Measurements from ENCODE around the gene RGS1.

The RGS1 gene

GRCh38 chr1:192592981-192593708 lies 17.6 kb downstream of the RGS1 start:
- TF ChIP-seq CTCF (conservative IDR thresholded peaks at IDR 0.05; ENCODE audit: low read depth), result no peak
- ChIA-PET CTCF (no interaction called here), POLR2A (ENCODE audit: low non-redundant PET) (no interaction called here)
- H3K27ac ChIP-seq, result no peak overlapping the region
- no peak for DNase-seq (ENCODE audit: low spot score)

- DNase-seq (ENCODE audit: low spot score), result no peak
- no peak overlapping the region for H3K27ac ChIP-seq
- CTCF ChIA-PET, result interaction anchor here (0.6 to 0.7 kb wide), 3 partner anchors 17 to 134 kb away, joined by 3 to 4 read pairs (median 4); no protein-coding TSS in a partner anchor
- no peak for TF ChIP-seq CTCF (conservative IDR thresholded peaks at IDR 0.05; ENCODE audit: low read depth)
- POLR2A ChIA-PET (ENCODE audit: low non-redundant PET), result no interaction called here
Measured at GRCh38 chr1:192595299-192595698, 19.7 kb downstream of the RGS1 start.

GRCh38 chr1:192598589-192598988 lies 23.0 kb downstream of the RGS1 start:
- DNase-seq (ENCODE audit: low spot score), result no peak
- no peak overlapping the region for H3K27ac ChIP-seq
- ChIA-PET CTCF (interaction anchor here (0.6 kb wide), 1 partner anchor 18 kb away, joined by 5 read pairs; no protein-coding TSS in a partner anchor), POLR2A (ENCODE audit: low non-redundant PET) (no interaction called here)
- no peak for TF ChIP-seq CTCF (conservative IDR thresholded peaks at IDR 0.05; ENCODE audit: low read depth)

- no peak for TF ChIP-seq CTCF (conservative IDR thresholded peaks at IDR 0.05; ENCODE audit: low read depth)
- POLR2A ChIA-PET (ENCODE audit: low non-redundant PET), result no interaction called here
- no peak for DNase-seq (ENCODE audit: low spot score)
- CTCF ChIA-PET, result interaction anchor here (0.7 kb wide), 1 partner anchor 194 kb away, joined by 3 read pairs; no protein-coding TSS in a partner anchor
- H3K27ac ChIP-seq, result no peak overlapping the region
Measured at GRCh38 chr1:192600275-192600674, 24.7 kb downstream of the RGS1 start.

- DNase-seq (ENCODE audit: low spot score), result no peak
- TF ChIP-seq CTCF (conservative IDR thresholded peaks at IDR 0.05; ENCODE audit: low read depth), result no peak
- POLR2A ChIA-PET (ENCODE audit: low non-redundant PET), result no interaction called here
- no peak overlapping the region for H3K27ac ChIP-seq
- CTCF ChIA-PET, result interaction anchor here (0.7 kb wide), 1 partner anchor 195 kb away, joined by 3 read pairs; no protein-coding TSS in a partner anchor
Measured at GRCh38 chr1:192601143-192601542, 25.6 kb downstream of the RGS1 start.

- no peak overlapping the region for H3K27ac ChIP-seq
- DNase-seq (ENCODE audit: low spot score), result peak; percentile 31
- no peak for TF ChIP-seq CTCF (conservative IDR thresholded peaks at IDR 0.05; ENCODE audit: low read depth)
- CTCF ChIA-PET, result interaction anchor here (0.6 kb wide), 2 partner anchors 9 to 1097 kb away, joined by 3 to 4 read pairs; no protein-coding TSS in a partner anchor
- POLR2A ChIA-PET (ENCODE audit: low non-redundant PET), result no interaction called here
Measured at GRCh38 chr1:192601567-192601966, 26.0 kb downstream of the RGS1 start.
